CD14-positive monocyte (primary cell): ENCODE measurements around the gene FBL. TPM values are rescaled to one million over a fixed set of nuclear protein-coding genes. Genes with fewer than 3 reads are reported as not detected.

Source experiments
- DNase-seq, 3 donors: peaks; one replicate each; pipeline ENCODE4 v3.0.0-alpha.2; 2011 to 2022
- H2AFZ ChIP-seq: 2 replicates; pipeline ENCODE4 v1.6.0; 2012; ENCODE audit warnings: mild to moderate bottlenecking, low read depth, low read length, inconsistent platforms; ENCODE audit not compliant: insufficient read depth, poor library complexity, severe bottlenecking
- H3K27ac ChIP-seq, 2 donors: 1 replicate in 1 of 2; 2 replicates in 1 of 2; pipeline ENCODE4 v1.5.1; 2012 to 2013; ENCODE audit warnings: low read length in 2 of 2, control low read depth in 1 of 2, inconsistent platforms in 1 of 2, low read depth in 1 of 2, mild to moderate bottlenecking in 1 of 2
- H3K27me3 ChIP-seq, 2 donors: one replicate each; pipeline versions ENCODE4 v1.6.0 to v1.6.1; 2011 to 2013; ENCODE audit warnings: low read length in 2 of 2; ENCODE audit not compliant: control insufficient read depth in 2 of 2, insufficient read depth in 2 of 2
- H3K36me3 ChIP-seq, 2 donors: replicated peaks in 1 of 2; 1 replicate in 1 of 2; 2 replicates in 1 of 2; pipeline versions ENCODE4 v1.5.1 to v1.6.1; 2012 to 2013; ENCODE audit warnings: low read length in 2 of 2, control low read depth in 1 of 2, inconsistent platforms in 1 of 2, mild to moderate bottlenecking in 1 of 2; ENCODE audit not compliant: insufficient read depth in 2 of 2, control insufficient read depth in 1 of 2
- H3K4me1 ChIP-seq, 2 donors: 1 replicate in 1 of 2; 2 replicates in 1 of 2; pipeline versions ENCODE4 v1.5.1 to v1.6.1; 2012 to 2013; ENCODE audit warnings: low read length in 2 of 2, control low read depth in 1 of 2, inconsistent platforms in 1 of 2, mild to moderate bottlenecking in 1 of 2, moderate library complexity in 1 of 2; ENCODE audit not compliant: insufficient read depth in 2 of 2, control insufficient read depth in 1 of 2
- H3K4me2 ChIP-seq: replicated peaks from 2 replicates; pipeline ENCODE3; 2012; ENCODE audit warnings: low read length, moderate library complexity, mild to moderate bottlenecking; ENCODE audit not compliant: poor library complexity, severe bottlenecking; ENCODE audit errors: extremely low read depth
- H3K4me3 ChIP-seq, 3 experiments: fragments of 200-600 bp in 1 of 3; sonication (generic) in 1 of 3; replicated peaks in 1 of 3; 1 replicate in 2 of 3; 2 replicates in 1 of 3; pipeline ENCODE4 v1.5.1; 2011 to 2013; ENCODE audit warnings: low read length in 3 of 3, mild to moderate bottlenecking in 3 of 3, control low read depth in 2 of 3, low read depth in 2 of 3, inconsistent platforms in 1 of 3, moderate library complexity in 1 of 3
- H3K79me2 ChIP-seq: 2 replicates; pipeline ENCODE4 v1.6.0; 2012; ENCODE audit warnings: mild to moderate bottlenecking, control low read depth, inconsistent platforms, low read length, moderate library complexity; ENCODE audit not compliant: insufficient read depth
- H3K9ac ChIP-seq: 2 replicates; pipeline ENCODE4 v1.6.0; 2017; ENCODE audit warnings: low read length, mild to moderate bottlenecking; ENCODE audit not compliant: insufficient read depth, poor library complexity, severe bottlenecking
- H3K9me3 ChIP-seq, 2 donors: replicated peaks in 1 of 2; 1 replicate in 1 of 2; 2 replicates in 1 of 2; pipeline versions ENCODE4 v1.5.1 to v1.6.1; 2012 to 2013; ENCODE audit warnings: low read length in 2 of 2, control low read depth in 1 of 2; ENCODE audit not compliant: control insufficient read depth in 1 of 2, insufficient read depth in 1 of 2
- H4K20me1 ChIP-seq: 2 replicates; pipeline ENCODE4 v1.6.0; 2012; ENCODE audit warnings: mild to moderate bottlenecking, low read length, control low read depth, moderate library complexity; ENCODE audit not compliant: insufficient read depth
- H3K27ac Mint-ChIP-seq, 7 donors: one replicate each; pipeline ENCODE4 v1.8.0; 2020; ENCODE audit warnings: mild to moderate bottlenecking in 7 of 7, mixed read lengths in 7 of 7, moderate library complexity in 6 of 7, inconsistent platforms in 2 of 7
- H3K27me3 Mint-ChIP-seq, 3 donors: one replicate each; pipeline ENCODE4 v1.8.0; 2021 to 2022; ENCODE audit warnings: low read depth in 3 of 3, mild to moderate bottlenecking in 3 of 3, mixed read lengths in 3 of 3, moderate library complexity in 3 of 3, inconsistent platforms in 1 of 3
- H3K36me3 Mint-ChIP-seq, 2 donors: one replicate each; pipeline ENCODE4 v1.8.0; 2020; ENCODE audit warnings: mixed read lengths in 2 of 2, inconsistent platforms in 1 of 2, mild to moderate bottlenecking in 1 of 2
- H3K4me1 Mint-ChIP-seq: one replicate; pipeline ENCODE4 v1.8.0; 2020; ENCODE audit warnings: mild to moderate bottlenecking, mixed read lengths
- H3K4me3 Mint-ChIP-seq, 2 donors: one replicate each; pipeline ENCODE4 v1.8.0; 2020; ENCODE audit warnings: mild to moderate bottlenecking in 2 of 2, mixed read lengths in 2 of 2, moderate library complexity in 1 of 2
- H3K9me3 Mint-ChIP-seq, 7 donors: one replicate each; pipeline ENCODE4 v1.8.0; 2020 to 2022; ENCODE audit warnings: mixed read lengths in 7 of 7, mild to moderate bottlenecking in 6 of 7, moderate library complexity in 6 of 7, inconsistent platforms in 2 of 7
- WGBS: methylation state at CpG from one replicate; pipeline ENCODE4 v1.1.5; 2013; ENCODE audit warnings: missing lambda C conversion rate; ENCODE audit not compliant: insufficient coverage; 5-methylcytosine and 5-hydroxymethylcytosine counted together
- intact Hi-C, 2 donors: fragments of 100-400 bp; cut with micrococcal nuclease; formaldehyde crosslinking; loops; one replicate each; pipeline versions ENCODE4 v1.15.0 to v1.15.1; 2023
- polyA plus RNA-seq, 3 donors: library from polyadenylated mRNA; depleted of rRNA in 1 of 3; unstranded in 2 of 3; stranded (reverse) in 1 of 3; fragments of 300-500 nt in 2 of 3; fragments of >200 nt in 1 of 3; fragmentation: Illumina TruSeq in 2 of 3; gene quantifications; 1 replicate in 2 of 3; 2 replicates in 1 of 3; pipeline ENCODE4 v1.2.3, GENCODE V29; 2012 to 2021
- small RNA-seq: library from RNA; depleted of rRNA; stranded (forward); fragments of <200 nt; gene quantifications from one replicate; pipeline ENCODE3, GENCODE V24; 2012; ENCODE audit warnings: low read depth; ENCODE audit not compliant: insufficient read length
- TF ChIP-seq, protein P1 (sequence below): fragments of 200-600 bp; IDR thresholded peaks from one replicate; pipeline ENCODE4 v1.8.0; 2022; ENCODE audit warnings: antibody characterized with exemption, mild to moderate bottlenecking

FBL gene
- polyA plus RNA-seq, 3 donors: 57.1 to 157 (median 60.3) TPM

DNA sequence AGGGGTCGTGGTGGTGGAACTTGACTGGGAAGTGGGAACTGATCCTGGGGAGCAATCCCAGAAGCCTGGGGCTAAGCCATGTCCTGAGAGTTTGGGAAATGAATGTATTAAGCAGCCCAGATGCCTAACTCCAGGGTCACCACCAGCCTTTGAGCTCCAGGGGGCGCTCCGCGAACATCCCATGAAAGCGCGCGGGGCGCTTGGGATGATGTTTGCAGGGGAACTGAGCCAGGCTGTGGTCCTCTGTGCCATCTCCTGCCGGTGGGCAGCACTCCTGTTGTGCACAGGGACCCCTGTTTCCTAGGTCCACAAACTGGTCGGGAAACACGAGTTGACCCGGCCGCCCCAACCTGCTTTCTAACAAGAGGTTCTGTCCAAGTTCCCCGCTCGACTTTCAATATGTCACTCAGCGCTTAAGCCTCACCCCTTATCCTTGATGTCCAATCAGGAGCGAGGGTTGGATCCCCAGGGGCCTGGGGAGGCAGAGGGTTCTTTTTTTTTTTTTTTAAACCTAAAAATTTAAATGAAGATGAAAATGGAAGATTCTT lies 53.1 kb downstream of the FBL start:
- Mint-ChIP-seq H3K4me3 (peak overlapping the region; percentile 79), H3K36me3 (no peaks in the 10 kb centered on the region), H3K27me3 (peaks cover 7 to 24% (median 11%) of the 10 kb centered on the region in 3 donors), H3K4me1 (peaks cover 6% of the 10 kb centered on the region), H3K27ac (no peak overlapping the region), H3K9me3 (peaks cover 2 to 9% (median 7%) of the 10 kb centered on the region in 7 donors)
- H3K4me2 ChIP-seq: peak overlapping the region; percentile 83
- no peaks in the 10 kb centered on the region for H3K36me3 ChIP-seq
- H3K79me2 ChIP-seq: no peaks in the 10 kb centered on the region
- H3K9ac ChIP-seq: no peak overlapping the region
- no peaks in the 10 kb centered on the region for H4K20me1 ChIP-seq
- TF ChIP-seq, protein P1, sequence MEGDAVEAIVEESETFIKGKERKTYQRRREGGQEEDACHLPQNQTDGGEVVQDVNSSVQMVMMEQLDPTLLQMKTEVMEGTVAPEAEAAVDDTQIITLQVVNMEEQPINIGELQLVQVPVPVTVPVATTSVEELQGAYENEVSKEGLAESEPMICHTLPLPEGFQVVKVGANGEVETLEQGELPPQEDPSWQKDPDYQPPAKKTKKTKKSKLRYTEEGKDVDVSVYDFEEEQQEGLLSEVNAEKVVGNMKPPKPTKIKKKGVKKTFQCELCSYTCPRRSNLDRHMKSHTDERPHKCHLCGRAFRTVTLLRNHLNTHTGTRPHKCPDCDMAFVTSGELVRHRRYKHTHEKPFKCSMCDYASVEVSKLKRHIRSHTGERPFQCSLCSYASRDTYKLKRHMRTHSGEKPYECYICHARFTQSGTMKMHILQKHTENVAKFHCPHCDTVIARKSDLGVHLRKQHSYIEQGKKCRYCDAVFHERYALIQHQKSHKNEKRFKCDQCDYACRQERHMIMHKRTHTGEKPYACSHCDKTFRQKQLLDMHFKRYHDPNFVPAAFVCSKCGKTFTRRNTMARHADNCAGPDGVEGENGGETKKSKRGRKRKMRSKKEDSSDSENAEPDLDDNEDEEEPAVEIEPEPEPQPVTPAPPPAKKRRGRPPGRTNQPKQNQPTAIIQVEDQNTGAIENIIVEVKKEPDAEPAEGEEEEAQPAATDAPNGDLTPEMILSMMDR: peak; percentile 96
- no peak overlapping the region for H3K27ac ChIP-seq
- H3K9me3 ChIP-seq: peaks cover 4 to 7% of the 10 kb centered on the region in 2 donors
- intact Hi-C loops: loop anchor here (1.0 to 5.0 kb wide), 2 partner anchors 49 to 51 kb away; no protein-coding TSS in a partner anchor
- peak overlapping the region; percentile 90 for H2AFZ ChIP-seq
- 0% methylated on average over 10 of the region's 17 CpGs for WGBS
- peak overlapping the region; percentile 34 to 83 (median 47) for H3K4me3 ChIP-seq
- H3K27me3 ChIP-seq: peaks cover 0 to 2% of the 10 kb centered on the region in 2 donors
- H3K4me1 ChIP-seq: peaks cover 0 to 6% of the 10 kb centered on the region in 2 donors
- DNase-seq: peak; percentile 42 to 56 (median 53)

- H3K9me3 Mint-ChIP-seq: peaks cover 4 to 18% (median 16%) of the 10 kb centered on the region in 7 donors
- Histone ChIP-seq H4K20me1 (no peaks in the 10 kb centered on the region), H3K4me1 (peaks cover 0 to 4% of the 10 kb centered on the region in 2 donors), H3K36me3 (no peaks in the 10 kb centered on the region), H3K4me3 (no peak overlapping the region), H3K27me3 (peaks cover 2 to 4% of the 10 kb centered on the region in 2 donors), H3K79me2 (no peaks in the 10 kb centered on the region), H3K27ac (no peak overlapping the region), H3K9me3 (peaks cover 7 to 16% of the 10 kb centered on the region in 2 donors), H3K9ac (no peak overlapping the region), H3K4me2 (no peak overlapping the region), H2AFZ (no peak overlapping the region)
- no peak for DNase-seq
- intact Hi-C loops: no loop called here
- no peak overlapping the region for H3K27ac Mint-ChIP-seq
- H3K4me1 Mint-ChIP-seq: peaks cover 2% of the 10 kb centered on the region
- TF ChIP-seq, protein P1: no peak
- H3K36me3 Mint-ChIP-seq: no peaks in the 10 kb centered on the region
- no peak overlapping the region for H3K4me3 Mint-ChIP-seq
- peaks cover 0 to 20% (median 11%) of the 10 kb centered on the region in 3 donors for H3K27me3 Mint-ChIP-seq
Measured at GRCh38 chr19:39788244-39788643, 57.9 kb downstream of the FBL start.

Small RNAs within 50 kb of the gene (small RNA-seq; reads per million reads assigned to genes)
- gene MIR6719: not detected

Other genes with a start within 250 kb of the FBL start
- not detected for gene LGALS13, start 243.9 kb downstream of the FBL start, polyA plus RNA-seq
- not detected for gene LGALS16, start 190.5 kb downstream of the FBL start, polyA plus RNA-seq
- not detected for gene LGALS14, start 141.9 kb downstream of the FBL start, polyA plus RNA-seq
- 1 to 10 TPM in 1 of 3 donors, under 1 TPM in 1, not detected in 1; 0.82 to 1.9 TPM for gene CLC, start 108.3 kb downstream of the FBL start, polyA plus RNA-seq
- gene LEUTX, start 67.5 kb downstream of the FBL start, polyA plus RNA-seq: not detected
- 10 to 100 TPM in 1 of 3 donors, 1 to 10 TPM in 2; 4.2 to 13.6 (median 6.5) TPM for gene DYRK1B, start 12.2 kb downstream of the FBL start, polyA plus RNA-seq
- gene FCGBP, start 88.3 kb upstream of the FBL start, polyA plus RNA-seq: under 1 TPM in 2 of 3 donors, not detected in 1; 0.07 to 0.29 TPM
- 10 to 100 TPM; 67.0 to 85.8 (median 79.6) TPM for gene PSMC4, start 124.8 kb upstream of the FBL start, polyA plus RNA-seq
- gene ZNF546, start 150.7 kb upstream of the FBL start, polyA plus RNA-seq: 1 to 10 TPM; 1.3 to 2.3 (median 1.4) TPM
- gene ZNF780B, start 209.9 kb upstream of the FBL start, polyA plus RNA-seq: 1 to 10 TPM; 2.0 to 3.3 (median 3.1) TPM
- 10 to 100 TPM in 2 of 3 donors, 1 to 10 TPM in 1; 9.8 to 14.1 (median 12.6) TPM for gene ZNF780A, start 244.6 kb upstream of the FBL start, polyA plus RNA-seq